MM.1S (cell line): ENCODE results near the gene TPM1.

Experiments
- DNase-seq: peaks from one replicate; pipeline ENCODE4 v3.0.0-alpha.2; 2015
- H2AFZ ChIP-seq: fragments of 300-600 bp; sonication (generic); 2 replicates; pipeline ENCODE4 v1.6.0; 2016; ENCODE audit warnings: antibody characterized with exemption, low read length
- H3F3A ChIP-seq: fragments of 300-600 bp; sonication (generic); 2 replicates; pipeline ENCODE4 v1.6.1; 2016; ENCODE audit warnings: mild to moderate bottlenecking, antibody characterized with exemption, low read length, moderate library complexity, mixed read lengths; ENCODE audit not compliant: insufficient read depth
- H3K27ac ChIP-seq: fragments of 300-600 bp; sonication (generic); 2 replicates; pipeline ENCODE4 v1.5.1; 2016; ENCODE audit warnings: mild to moderate bottlenecking, low read length
- H3K27me3 ChIP-seq: fragments of 300-600 bp; sonication (generic); replicated peaks from 2 replicates; pipeline ENCODE4 v1.6.0; 2016; ENCODE audit warnings: low read length; ENCODE audit not compliant: insufficient read depth
- H3K36me3 ChIP-seq: fragments of 300-600 bp; sonication (generic); replicated peaks from 2 replicates; pipeline ENCODE4 v1.6.1; 2016; ENCODE audit warnings: mild to moderate bottlenecking, low read length, mixed read lengths; ENCODE audit not compliant: insufficient read depth
- H3K4me1 ChIP-seq: fragments of 300-600 bp; sonication (generic); 2 replicates; pipeline ENCODE4 v1.6.1; 2016; ENCODE audit warnings: low read length, mixed read lengths
- H3K4me2 ChIP-seq: fragments of 300-600 bp; sonication (generic); 2 replicates; pipeline ENCODE4 v1.6.0; 2016; ENCODE audit warnings: low read depth, low read length
- H3K4me3 ChIP-seq: fragments of 300-600 bp; sonication (generic); 2 replicates; pipeline ENCODE4 v1.5.1; 2016; ENCODE audit warnings: low read length, mixed read lengths
- H3K79me2 ChIP-seq: fragments of 300-600 bp; sonication (generic); 2 replicates; pipeline ENCODE4 v1.6.1; 2016; ENCODE audit warnings: mixed run types, low read length, mixed read lengths
- H3K9ac ChIP-seq: fragments of 300-600 bp; sonication (generic); 2 replicates; pipeline ENCODE4 v1.6.1; 2016; ENCODE audit warnings: low read length, mixed read lengths
- H3K9me2 ChIP-seq: fragments of 300-600 bp; sonication (generic); replicated peaks from 2 replicates; pipeline ENCODE4 v1.6.1; 2016; ENCODE audit warnings: mild to moderate bottlenecking, low read length, mixed read lengths; ENCODE audit not compliant: insufficient read depth
- H3K9me3 ChIP-seq: fragments of 300-600 bp; sonication (generic); replicated peaks from 2 replicates; pipeline ENCODE4 v1.6.1; 2016; ENCODE audit warnings: mild to moderate bottlenecking, low read length, mixed read lengths; ENCODE audit not compliant: insufficient read depth
- H4K20me1 ChIP-seq: fragments of 300-600 bp; sonication (generic); 2 replicates; pipeline ENCODE4 v1.6.1; 2016; ENCODE audit warnings: mild to moderate bottlenecking, low read length, moderate library complexity, mixed read lengths; ENCODE audit not compliant: insufficient read depth
- EZH2 ChIP-seq: fragments of 300-600 bp; sonication (generic); optimal IDR thresholded peaks from 2 replicates; pipeline ENCODE3; 2017; ENCODE audit warnings: low read depth, mild to moderate bottlenecking, antibody characterized with exemption, low read length, mixed read lengths
- EZH2phosphoT487 ChIP-seq: fragments of 300-600 bp; sonication (generic); IDR thresholded peaks from 2 replicates; pipeline ENCODE4 v1.6.1; 2018; ENCODE audit warnings: antibody characterized with exemption, low read length
- TF ChIP-seq, protein P1 (sequence below): fragments of 300-600 bp; sonication (generic); IDR thresholded peaks from 2 replicates; pipeline ENCODE4 v1.5.1; 2016; ENCODE audit warnings: antibody characterized with exemption, low read length, mixed read lengths

The TPM1 gene

GRCh38 chr15:63060699-63061098 lies 18.2 kb downstream of the TPM1 start:
- Histone ChIP-seq H3K9me2 (no peaks in the 10 kb centered on the region), H2AFZ (no peak overlapping the region), H3K4me3 (no peak overlapping the region), H3K27me3 (no peaks in the 10 kb centered on the region), H3K27ac (no peak overlapping the region), H3F3A (no peaks in the 10 kb centered on the region), H3K4me1 (no peaks in the 10 kb centered on the region), H3K4me2 (no peak overlapping the region), H4K20me1 (no peaks in the 10 kb centered on the region), H3K79me2 (no peaks in the 10 kb centered on the region), H3K9ac (no peak overlapping the region), H3K36me3 (no peaks in the 10 kb centered on the region), H3K9me3 (no peaks in the 10 kb centered on the region)
- TF ChIP-seq EZH2 (no peak), EZH2phosphoT487 (no peak)
- TF ChIP-seq, protein P1, sequence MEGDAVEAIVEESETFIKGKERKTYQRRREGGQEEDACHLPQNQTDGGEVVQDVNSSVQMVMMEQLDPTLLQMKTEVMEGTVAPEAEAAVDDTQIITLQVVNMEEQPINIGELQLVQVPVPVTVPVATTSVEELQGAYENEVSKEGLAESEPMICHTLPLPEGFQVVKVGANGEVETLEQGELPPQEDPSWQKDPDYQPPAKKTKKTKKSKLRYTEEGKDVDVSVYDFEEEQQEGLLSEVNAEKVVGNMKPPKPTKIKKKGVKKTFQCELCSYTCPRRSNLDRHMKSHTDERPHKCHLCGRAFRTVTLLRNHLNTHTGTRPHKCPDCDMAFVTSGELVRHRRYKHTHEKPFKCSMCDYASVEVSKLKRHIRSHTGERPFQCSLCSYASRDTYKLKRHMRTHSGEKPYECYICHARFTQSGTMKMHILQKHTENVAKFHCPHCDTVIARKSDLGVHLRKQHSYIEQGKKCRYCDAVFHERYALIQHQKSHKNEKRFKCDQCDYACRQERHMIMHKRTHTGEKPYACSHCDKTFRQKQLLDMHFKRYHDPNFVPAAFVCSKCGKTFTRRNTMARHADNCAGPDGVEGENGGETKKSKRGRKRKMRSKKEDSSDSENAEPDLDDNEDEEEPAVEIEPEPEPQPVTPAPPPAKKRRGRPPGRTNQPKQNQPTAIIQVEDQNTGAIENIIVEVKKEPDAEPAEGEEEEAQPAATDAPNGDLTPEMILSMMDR, result no peak
- DNase-seq, result no peak

- Histone ChIP-seq H3F3A (no peaks in the 10 kb centered on the region), H3K36me3 (no peaks in the 10 kb centered on the region), H3K4me2 (no peak overlapping the region), H4K20me1 (no peaks in the 10 kb centered on the region), H3K4me3 (no peak overlapping the region), H3K27ac (no peak overlapping the region), H2AFZ (no peak overlapping the region), H3K79me2 (no peaks in the 10 kb centered on the region), H3K9ac (no peak overlapping the region), H3K4me1 (no peaks in the 10 kb centered on the region), H3K27me3 (no peaks in the 10 kb centered on the region), H3K9me3 (no peaks in the 10 kb centered on the region), H3K9me2 (no peaks in the 10 kb centered on the region)
- DNase-seq, result no peak
- TF ChIP-seq EZH2phosphoT487 (no peak), EZH2 (no peak)
- TF ChIP-seq, protein P1, result no peak
Observed at GRCh38 chr15:63061975-63062374, 19.4 kb downstream of the TPM1 start.

DNA sequence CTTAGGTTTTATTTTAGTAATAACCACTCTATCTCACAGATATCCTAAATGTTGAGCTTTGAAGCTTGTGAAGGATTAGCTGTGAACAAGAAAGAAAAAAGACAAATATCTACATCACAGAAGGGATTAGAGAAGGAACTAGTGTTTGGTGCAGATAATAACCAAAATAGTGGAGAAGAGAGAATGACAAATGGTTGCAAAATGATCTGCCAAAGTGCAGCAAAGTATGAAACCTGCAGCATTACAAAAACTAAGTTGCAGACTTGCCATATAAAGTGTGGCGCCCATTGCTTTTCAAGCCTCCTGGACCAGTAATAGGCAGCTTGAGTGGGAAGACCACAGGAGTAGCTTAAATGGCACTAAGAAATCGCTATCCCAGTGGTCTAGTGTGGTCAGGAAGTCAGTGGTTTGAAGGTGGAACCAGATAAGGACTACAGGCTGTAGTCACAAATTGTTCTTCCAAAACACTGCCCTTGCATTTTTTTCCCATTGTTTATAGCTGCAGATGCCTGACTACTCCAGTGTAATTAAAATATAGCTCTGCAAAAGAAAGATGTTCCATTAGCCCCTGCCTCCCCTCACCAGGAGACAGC lies 20.7 kb downstream of the TPM1 start:
- H3K4me2 ChIP-seq, result no peak overlapping the region
- no peak overlapping the region for H2AFZ ChIP-seq
- no peaks in the 10 kb centered on the region for H3K79me2 ChIP-seq
- H3K4me3 ChIP-seq, result no peak overlapping the region
- no peaks in the 10 kb centered on the region for H3K36me3 ChIP-seq
- no peak for DNase-seq
- no peaks in the 10 kb centered on the region for H3K4me1 ChIP-seq
- H3K9me3 ChIP-seq, result no peaks in the 10 kb centered on the region
- H3K9ac ChIP-seq, result no peak overlapping the region
- no peaks in the 10 kb centered on the region for H3F3A ChIP-seq
- no peaks in the 10 kb centered on the region for H3K9me2 ChIP-seq
- H3K27ac ChIP-seq, result no peak overlapping the region
- H4K20me1 ChIP-seq, result no peaks in the 10 kb centered on the region
- H3K27me3 ChIP-seq, result no peaks in the 10 kb centered on the region
- TF ChIP-seq EZH2phosphoT487, result no peak
- TF ChIP-seq EZH2, result no peak
- TF ChIP-seq, protein P1, result no peak
